Transverse colon (tissue), 4 donors: ENCODE measurements around the gene BCAS1.

Experiments used
- CTCF ChIP-seq, 5 experiments: fragments of 200-600 bp in 3 of 5; fragments of 450-650 bp in 2 of 5; sonication (generic) in 3 of 5; IDR thresholded peaks; 1 replicate in 2 of 5; 2 replicates in 3 of 5; pipeline ENCODE4 v1.5.1; 2016 to 2017; ENCODE audit warnings: antibody characterized with exemption in 5 of 5, inconsistent platforms in 3 of 5, mild to moderate bottlenecking in 2 of 5, moderate library complexity in 1 of 5
- EP300 ChIP-seq: sonication (generic); formaldehyde crosslinking; IDR thresholded peaks from one replicate; pipeline ENCODE4 v1.6.1; 2017; ENCODE audit warnings: antibody characterized with exemption, low read depth
- POLR2A ChIP-seq: fragments of 450-650 bp; IDR thresholded peaks from one replicate; pipeline ENCODE4 v1.6.1; 2016; ENCODE audit warnings: antibody characterized with exemption, mild to moderate bottlenecking, moderate library complexity
- POLR2AphosphoS5 ChIP-seq, 3 donors: sonication (generic); formaldehyde crosslinking; IDR thresholded peaks; one replicate each; pipeline ENCODE4 v1.6.1; 2016; ENCODE audit warnings: antibody characterized with exemption in 3 of 3

GRCh38 chr20:53964501-53965253 lies 105.7 kb downstream of the BCAS1 start:
- TF ChIP-seq CTCF (IDR thresholded peaks at IDR 0.05): no peak
- TF ChIP-seq POLR2A: no peak
- no peak for TF ChIP-seq EP300
- TF ChIP-seq POLR2AphosphoS5 (IDR thresholded peaks at IDR 0.05): no peak
